ENCODE measurements around the gene UBASH3B. TPM values are rescaled to one million over a fixed set of nuclear protein-coding genes. Genes with fewer than 3 reads are reported as not detected.

Gene UBASH3B
- total RNA-seq, 1 donor from 2014 or later = 6.7 TPM

DNA sequence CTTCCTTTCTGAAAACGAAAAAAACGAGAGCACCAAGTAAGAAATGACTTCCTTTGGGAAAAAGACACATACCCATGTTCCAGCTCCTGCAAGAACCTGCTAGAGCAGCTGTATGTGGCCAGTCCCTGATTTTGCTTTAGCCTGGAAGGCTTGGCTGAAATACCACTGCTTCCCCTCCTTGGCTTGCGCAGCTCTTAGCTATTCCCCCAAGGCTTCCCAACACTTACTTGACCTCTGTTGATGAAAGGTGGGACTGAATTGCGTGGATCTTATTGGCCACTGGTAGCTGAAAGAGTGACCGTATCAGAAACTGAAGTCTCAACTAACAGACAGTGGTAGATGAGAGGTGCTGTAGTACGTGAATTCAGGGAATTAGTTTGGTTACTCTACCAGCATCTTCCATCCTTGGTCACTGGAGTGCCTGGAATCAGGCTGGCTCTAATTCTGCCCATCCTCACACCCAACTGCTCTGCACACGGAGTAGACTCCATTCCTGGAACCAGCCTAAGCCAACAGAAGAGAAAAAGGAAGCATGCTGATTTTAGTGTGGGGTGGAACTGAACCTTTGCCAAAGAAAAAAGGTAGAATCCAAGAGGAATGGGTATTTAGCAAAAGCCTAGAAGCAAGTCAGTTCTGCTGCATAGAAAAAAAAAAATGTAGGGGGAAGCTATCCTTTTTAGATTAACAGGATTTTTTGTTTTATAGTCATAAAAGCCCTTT, 109.0 kb downstream of the UBASH3B start:
- Mint-ChIP-seq H3K4me3 (ENCODE audit: unreplicated experiment) (no peak overlapping the region), H3K27me3 (ENCODE audit: unreplicated experiment) (peaks cover 6% of the 10 kb centered on the region), H3K9me3 (ENCODE audit: unreplicated experiment) (peaks cover 1% of the 10 kb centered on the region), H3K36me3 (ENCODE audit: unreplicated experiment) (no peaks in the 10 kb centered on the region), H3K27ac (ENCODE audit: unreplicated experiment) (no peak overlapping the region), H3K4me1 (ENCODE audit: low read depth, unreplicated experiment) (peaks cover 5% of the 10 kb centered on the region)
- DNase-seq = no peak
- TF ChIP-seq, protein P1, sequence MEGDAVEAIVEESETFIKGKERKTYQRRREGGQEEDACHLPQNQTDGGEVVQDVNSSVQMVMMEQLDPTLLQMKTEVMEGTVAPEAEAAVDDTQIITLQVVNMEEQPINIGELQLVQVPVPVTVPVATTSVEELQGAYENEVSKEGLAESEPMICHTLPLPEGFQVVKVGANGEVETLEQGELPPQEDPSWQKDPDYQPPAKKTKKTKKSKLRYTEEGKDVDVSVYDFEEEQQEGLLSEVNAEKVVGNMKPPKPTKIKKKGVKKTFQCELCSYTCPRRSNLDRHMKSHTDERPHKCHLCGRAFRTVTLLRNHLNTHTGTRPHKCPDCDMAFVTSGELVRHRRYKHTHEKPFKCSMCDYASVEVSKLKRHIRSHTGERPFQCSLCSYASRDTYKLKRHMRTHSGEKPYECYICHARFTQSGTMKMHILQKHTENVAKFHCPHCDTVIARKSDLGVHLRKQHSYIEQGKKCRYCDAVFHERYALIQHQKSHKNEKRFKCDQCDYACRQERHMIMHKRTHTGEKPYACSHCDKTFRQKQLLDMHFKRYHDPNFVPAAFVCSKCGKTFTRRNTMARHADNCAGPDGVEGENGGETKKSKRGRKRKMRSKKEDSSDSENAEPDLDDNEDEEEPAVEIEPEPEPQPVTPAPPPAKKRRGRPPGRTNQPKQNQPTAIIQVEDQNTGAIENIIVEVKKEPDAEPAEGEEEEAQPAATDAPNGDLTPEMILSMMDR (IDR thresholded peaks at IDR 0.05; ENCODE audit: partially characterized antibody, unreplicated experiment) = no peak

DNA sequence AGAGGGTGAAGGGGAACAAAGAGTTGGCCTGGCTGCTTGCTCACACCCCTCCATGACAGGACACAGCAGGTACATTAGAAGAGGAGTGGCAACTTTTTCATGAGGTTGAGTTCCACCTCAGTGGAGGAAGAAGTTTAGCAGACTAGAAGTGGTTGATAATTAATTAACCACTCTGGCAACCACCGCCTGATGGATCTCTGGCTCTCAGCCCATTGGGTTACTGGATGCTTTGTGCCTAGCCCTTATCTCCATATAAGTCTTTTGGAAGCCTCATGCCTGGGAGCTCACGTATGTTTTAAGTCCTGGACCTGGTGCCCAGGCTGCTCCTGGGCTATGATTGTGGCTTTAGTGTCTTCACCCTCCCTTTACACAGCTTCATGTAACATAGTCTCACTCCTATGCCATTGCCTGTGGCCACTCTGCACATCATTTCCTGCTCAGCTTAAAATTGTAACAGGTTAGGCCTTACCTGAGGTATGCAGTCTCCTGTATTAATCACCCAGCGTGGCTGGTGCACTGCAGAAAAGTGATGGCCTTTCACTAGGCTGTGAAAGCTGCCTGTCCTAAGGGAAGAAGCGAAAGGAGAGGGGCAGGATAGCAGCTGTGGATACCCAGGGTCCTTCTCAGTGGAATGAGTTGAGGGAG, 110.1 kb downstream of the UBASH3B start:
- Mint-ChIP-seq H3K4me3 (ENCODE audit: unreplicated experiment) (no peak overlapping the region), H3K36me3 (ENCODE audit: unreplicated experiment) (no peaks in the 10 kb centered on the region), H3K4me1 (ENCODE audit: low read depth, unreplicated experiment) (peaks cover 5% of the 10 kb centered on the region), H3K27me3 (ENCODE audit: unreplicated experiment) (peaks cover 2% of the 10 kb centered on the region), H3K27ac (ENCODE audit: unreplicated experiment) (no peak overlapping the region), H3K9me3 (ENCODE audit: unreplicated experiment) (peaks cover 1% of the 10 kb centered on the region)
- DNase-seq = no peak
- TF ChIP-seq, protein P1 (IDR thresholded peaks at IDR 0.05; ENCODE audit: partially characterized antibody, unreplicated experiment) = no peak

DNA sequence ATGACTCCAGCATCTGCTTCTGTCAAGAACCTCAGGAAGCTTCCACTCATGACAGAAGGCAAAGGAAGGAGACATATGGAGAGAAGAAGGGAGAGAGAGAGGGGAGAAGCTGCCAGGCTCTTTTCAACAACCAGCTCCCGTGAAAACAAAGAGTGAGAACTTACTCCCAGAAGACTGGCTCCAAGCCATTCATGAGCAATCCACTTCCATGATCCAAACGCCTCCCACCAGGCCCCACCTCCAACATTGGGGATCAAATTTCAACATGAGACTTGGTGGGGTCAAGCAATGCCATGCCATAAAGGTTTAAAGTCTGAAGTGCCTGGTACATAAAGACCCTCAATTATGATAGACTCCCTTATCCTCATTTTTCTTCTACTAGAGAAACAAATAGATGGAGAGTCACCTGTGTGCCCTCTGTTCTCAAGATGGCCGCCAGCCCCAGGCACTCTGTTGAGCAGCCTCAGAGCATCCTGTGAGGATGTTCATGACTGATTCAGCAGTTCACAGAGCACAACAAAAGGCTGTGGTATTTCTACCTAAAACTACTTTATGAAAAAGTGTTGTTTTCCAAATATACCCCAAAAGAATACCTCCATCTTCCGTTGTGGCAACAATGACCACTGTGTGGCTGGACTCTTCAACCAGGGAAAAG, 113.7 kb downstream of the UBASH3B start:
- Mint-ChIP-seq H3K36me3 (ENCODE audit: unreplicated experiment) (no peaks in the 10 kb centered on the region), H3K4me3 (ENCODE audit: unreplicated experiment) (no peak overlapping the region), H3K9me3 (ENCODE audit: unreplicated experiment) (no peaks in the 10 kb centered on the region)

DNA sequence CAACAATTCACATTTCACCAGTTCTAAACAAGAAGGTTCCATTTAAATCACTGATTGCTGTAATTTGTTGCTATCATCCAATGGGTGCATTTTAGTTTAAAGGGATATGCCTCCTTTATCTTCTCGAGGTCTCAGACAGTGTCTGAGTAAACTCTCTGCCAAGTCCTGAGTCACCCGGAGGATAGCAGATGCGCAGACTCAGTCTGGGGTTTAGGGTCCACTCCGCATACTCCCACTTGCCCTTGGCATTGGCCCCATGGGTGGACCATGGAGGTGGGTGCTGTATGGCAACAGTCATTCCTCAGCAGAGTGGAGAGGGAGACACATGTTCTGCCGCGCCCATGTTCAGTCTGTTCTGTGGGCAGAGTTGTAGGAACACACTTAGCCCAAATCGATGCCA, 117.4 kb downstream of the UBASH3B start:
- no peak for DNase-seq
- TF ChIP-seq, protein P1 (IDR thresholded peaks at IDR 0.05; ENCODE audit: partially characterized antibody, unreplicated experiment) = no peak
- H3K27me3 Mint-ChIP-seq (ENCODE audit: unreplicated experiment) = peaks cover 11% of the 10 kb centered on the region
- H3K27ac Mint-ChIP-seq (ENCODE audit: unreplicated experiment) = no peak overlapping the region
- peaks cover 2% of the 10 kb centered on the region for H3K4me1 Mint-ChIP-seq (ENCODE audit: low read depth, unreplicated experiment)
- H3K36me3 Mint-ChIP-seq (ENCODE audit: unreplicated experiment) = no peaks in the 10 kb centered on the region
- H3K9me3 Mint-ChIP-seq (ENCODE audit: unreplicated experiment) = no peaks in the 10 kb centered on the region
- no peak overlapping the region for H3K4me3 Mint-ChIP-seq (ENCODE audit: unreplicated experiment)

More for the DNA sequence above, 113.7 kb downstream of the UBASH3B start:
- TF ChIP-seq, protein P1 (IDR thresholded peaks at IDR 0.05; ENCODE audit: partially characterized antibody, unreplicated experiment) = no peak
- peaks cover 7% of the 10 kb centered on the region for H3K27me3 Mint-ChIP-seq (ENCODE audit: unreplicated experiment)
- peaks cover 2% of the 10 kb centered on the region for H3K4me1 Mint-ChIP-seq (ENCODE audit: low read depth, unreplicated experiment)
- no peak for DNase-seq
- H3K27ac Mint-ChIP-seq (ENCODE audit: unreplicated experiment) = no peak overlapping the region

All from glutamatergic neuron (in vitro differentiated cells).